DOHH2 (cell line): Measurements from ENCODE around the gene LCN2.

Experiments used
- EZH2phosphoT487 ChIP-seq: fragments of 200-600 bp; sonication (generic); IDR thresholded peaks from 2 replicates; pipeline ENCODE4 v1.6.1; 2017; ENCODE audit warnings: borderline replicate concordance, mild to moderate bottlenecking, antibody characterized with exemption, low read length, moderate library complexity, mixed read lengths
- TF ChIP-seq, protein P1 (sequence below): fragments of 200-600 bp; sonication (generic); IDR thresholded peaks from one replicate; pipeline ENCODE4 v1.5.1; 2014; ENCODE audit warnings: antibody characterized with exemption, mild to moderate bottlenecking, low read depth, low read length; ENCODE audit not compliant: poor library complexity, severe bottlenecking

DNA sequence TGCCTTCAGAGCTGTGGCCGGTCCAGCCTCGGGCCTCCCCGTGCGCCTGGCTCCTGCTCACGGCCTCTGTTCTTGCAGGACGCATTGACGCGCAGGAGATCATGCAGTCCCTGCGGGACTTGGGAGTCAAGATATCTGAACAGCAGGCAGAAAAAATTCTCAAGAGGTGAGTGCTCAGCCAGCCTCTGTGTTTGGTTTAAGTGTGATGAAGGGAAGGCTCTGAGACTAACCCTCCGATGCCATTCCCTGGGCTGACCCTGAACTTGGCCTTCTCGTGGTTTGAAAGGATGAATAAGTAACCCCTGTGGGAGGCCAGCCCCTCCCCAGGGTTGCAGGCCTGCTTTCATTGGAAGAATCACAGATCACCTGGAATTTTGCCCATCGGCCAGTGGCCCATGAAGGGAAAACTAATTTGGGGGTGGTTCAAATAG lies 48.0 kb upstream of the LCN2 start:
- TF ChIP-seq, protein P1, sequence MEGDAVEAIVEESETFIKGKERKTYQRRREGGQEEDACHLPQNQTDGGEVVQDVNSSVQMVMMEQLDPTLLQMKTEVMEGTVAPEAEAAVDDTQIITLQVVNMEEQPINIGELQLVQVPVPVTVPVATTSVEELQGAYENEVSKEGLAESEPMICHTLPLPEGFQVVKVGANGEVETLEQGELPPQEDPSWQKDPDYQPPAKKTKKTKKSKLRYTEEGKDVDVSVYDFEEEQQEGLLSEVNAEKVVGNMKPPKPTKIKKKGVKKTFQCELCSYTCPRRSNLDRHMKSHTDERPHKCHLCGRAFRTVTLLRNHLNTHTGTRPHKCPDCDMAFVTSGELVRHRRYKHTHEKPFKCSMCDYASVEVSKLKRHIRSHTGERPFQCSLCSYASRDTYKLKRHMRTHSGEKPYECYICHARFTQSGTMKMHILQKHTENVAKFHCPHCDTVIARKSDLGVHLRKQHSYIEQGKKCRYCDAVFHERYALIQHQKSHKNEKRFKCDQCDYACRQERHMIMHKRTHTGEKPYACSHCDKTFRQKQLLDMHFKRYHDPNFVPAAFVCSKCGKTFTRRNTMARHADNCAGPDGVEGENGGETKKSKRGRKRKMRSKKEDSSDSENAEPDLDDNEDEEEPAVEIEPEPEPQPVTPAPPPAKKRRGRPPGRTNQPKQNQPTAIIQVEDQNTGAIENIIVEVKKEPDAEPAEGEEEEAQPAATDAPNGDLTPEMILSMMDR = no peak
- no peak for TF ChIP-seq EZH2phosphoT487
